Measurements from ENCODE around the gene ELFN2.

Gene ELFN2

GRCh38 chr22:37406441-37407235 lies 20.6 kb downstream of the ELFN2 start:
- H3K9me3 ChIP-seq (ENCODE audit: control insufficient read depth, insufficient read depth, low read depth, low read length), result no peaks in the 10 kb centered on the region
- H3K36me3 ChIP-seq (ENCODE audit: control insufficient read depth in 2 of 2, insufficient read depth in 1 of 2, low read length in 2 of 2), result no peaks in the 10 kb centered on the region
- no peaks in the 10 kb centered on the region for H3K4me1 ChIP-seq (ENCODE audit: control insufficient read depth, insufficient read depth, low read length)
- TF ChIP-seq ZNF423 (tag by site-specific recombination; IDR thresholded peaks at IDR 0.05), result no peak
- peak; percentile 65 for TF ChIP-seq ZSCAN4 (tag by site-specific recombination; IDR thresholded peaks at IDR 0.05)
- H3K27ac ChIP-seq (ENCODE audit: extremely low read depth, low read depth, low read length), result no peak overlapping the region
- ChIA-PET CTCF (interaction anchor here (1.2 kb wide), 1 partner anchor 90 kb away, joined by 3 read pairs; no protein-coding TSS in a partner anchor), POLR2A (interaction anchor here (0.6 kb wide), 2 partner anchors 37 to 38 kb away, joined by 3 read pairs; no protein-coding TSS in a partner anchor)
- H3K4me3 ChIP-seq (ENCODE audit: low read depth, low read length), result no peak overlapping the region

GRCh38 chr22:37404091-37404490 lies 23.2 kb downstream of the ELFN2 start:
- no peak overlapping the region for H3K27ac ChIP-seq (ENCODE audit: extremely low read depth, low read depth, low read length)
- ChIA-PET POLR2A (no interaction called here), CTCF (no interaction called here)
- H3K4me3 ChIP-seq (ENCODE audit: low read depth, low read length), result no peak overlapping the region
- no peaks in the 10 kb centered on the region for H3K4me1 ChIP-seq (ENCODE audit: control insufficient read depth, insufficient read depth, low read length)
- H3K36me3 ChIP-seq (ENCODE audit: control insufficient read depth in 2 of 2, insufficient read depth in 1 of 2, low read length in 2 of 2), result no peaks in the 10 kb centered on the region
- no peaks in the 10 kb centered on the region for H3K9me3 ChIP-seq (ENCODE audit: control insufficient read depth, insufficient read depth, low read depth, low read length)
- no peak for TF ChIP-seq ZNF747 (tag by site-specific recombination; IDR thresholded peaks at IDR 0.05)
- no peak for TF ChIP-seq ZNF501 (tag by site-specific recombination; IDR thresholded peaks at IDR 0.05)
- no peak for TF ChIP-seq ZNF433 (tag by site-specific recombination; IDR thresholded peaks at IDR 0.05; ENCODE audit: low read depth)
- TF ChIP-seq ZNF610 (tag by site-specific recombination; IDR thresholded peaks at IDR 0.05; ENCODE audit: borderline replicate concordance), result no peak
- TF ChIP-seq ATF2 (tag by site-specific recombination; IDR thresholded peaks at IDR 0.05; ENCODE audit: low read depth), result no peak
- 0 out of 2 replicates have a peak, but pooled peaks have one; percentile 25 for TF ChIP-seq GLIS1 (tag by site-specific recombination; IDR thresholded peaks at IDR 0.05)
- no peak for TF ChIP-seq ZNF449 (tag by site-specific recombination; IDR thresholded peaks at IDR 0.05)
- no peak for TF ChIP-seq ZNF830 (tag by site-specific recombination; IDR thresholded peaks at IDR 0.05; ENCODE audit: low read depth)
- TF ChIP-seq ZNF248 (tag by site-specific recombination; IDR thresholded peaks at IDR 0.05), result no peak
- TF ChIP-seq ZNF558 (tag by site-specific recombination; IDR thresholded peaks at IDR 0.05), result no peak
- no peak for TF ChIP-seq ZBTB11 (tag by site-specific recombination; conservative IDR thresholded peaks at IDR 0.05; ENCODE audit: low read depth)
- TF ChIP-seq GLIS2 (tag by site-specific recombination; IDR thresholded peaks at IDR 0.05), result peak; percentile 54; the same call in 1 of the 2 replicates
- no peak for TF ChIP-seq ZNF571 (tag by site-specific recombination; IDR thresholded peaks at IDR 0.05)
- TF ChIP-seq ZNF292 (tag by site-specific recombination; IDR thresholded peaks at IDR 0.05; ENCODE audit: borderline replicate concordance, low read depth), result no peak
- no peak for TF ChIP-seq ZNF521 (tag by site-specific recombination; IDR thresholded peaks at IDR 0.05)
- peak; percentile 54; the same call in 1 of the 2 replicates for TF ChIP-seq ZNF157 (tag by site-specific recombination; IDR thresholded peaks at IDR 0.05)
- no peak for TF ChIP-seq GLI2 (tag by site-specific recombination; IDR thresholded peaks at IDR 0.05; ENCODE audit: borderline replicate concordance, low read depth)
- TF ChIP-seq ZNF561 (tag by site-specific recombination; IDR thresholded peaks at IDR 0.05; ENCODE audit: borderline replicate concordance), result no peak
- TF ChIP-seq ZIC2 (tag by site-specific recombination; IDR thresholded peaks at IDR 0.05), result no peak
- TF ChIP-seq ZNF529 (tag by site-specific recombination; IDR thresholded peaks at IDR 0.05; ENCODE audit: insufficient replicate concordance), result no peak
- no peak for TF ChIP-seq TRIM28 (IDR thresholded peaks at IDR 0.05; ENCODE audit: borderline replicate concordance, low read length)
- no peak for TF ChIP-seq KLF10 (tag by site-specific recombination; IDR thresholded peaks at IDR 0.05)
